Measurements from ENCODE around the gene KDM5A. TPM values are rescaled to one million over a fixed set of nuclear protein-coding genes. Genes with fewer than 3 reads are reported as not detected.

KDM5A gene
- total RNA-seq, 1 experiment from 2014 or later: 56.9 TPM

DNA sequence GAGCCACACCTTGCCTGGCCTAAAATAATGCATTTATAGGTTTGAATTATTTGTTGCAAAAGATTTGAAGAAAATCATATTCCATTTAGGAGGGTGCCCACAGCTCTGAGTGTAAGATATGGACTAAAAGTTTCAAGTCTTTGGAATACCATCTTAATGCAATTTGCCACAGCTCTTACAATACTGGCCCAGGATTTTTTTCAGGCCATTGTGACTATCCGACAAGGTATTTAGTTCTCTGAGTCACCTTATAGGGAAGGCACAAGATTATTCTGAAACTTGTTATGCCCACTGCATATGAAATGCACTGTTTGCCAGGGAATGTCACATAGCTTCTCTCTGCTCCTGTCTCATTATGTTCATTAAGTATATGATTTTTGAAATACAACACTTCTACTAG, 96.9 kb downstream of the KDM5A start:
- H3K4me3 Mint-ChIP-seq: no peak overlapping the region
- Histone ChIP-seq H4K5ac (ENCODE audit: insufficient read length, low read depth, low read length) (no peak overlapping the region), H3K4ac (ENCODE audit: low read depth, low read length) (no peak overlapping the region), H2BK20ac (ENCODE audit: low read depth, low read length, poor library complexity, severe bottlenecking) (no peak overlapping the region), H2AK5ac (ENCODE audit: insufficient read length, low read length) (no peak overlapping the region), H3K9me3 (ENCODE audit: control insufficient read depth, low read depth, low read length) (no peaks in the 10 kb centered on the region), H2BK5ac (ENCODE audit: insufficient read length, low read length) (no peak overlapping the region), H3K27ac (ENCODE audit: insufficient read length, low read depth, low read length) (no peak overlapping the region), H3K9ac (ENCODE audit: extremely low read depth, insufficient read length, low read length) (no peak overlapping the region), H2BK15ac (ENCODE audit: low read depth, low read length) (no peak overlapping the region), H4K20me1 (ENCODE audit: control insufficient read depth, insufficient read depth, insufficient read length) (no peaks in the 10 kb centered on the region), H3K14ac (ENCODE audit: insufficient read depth, low read length) (no peak overlapping the region), H4K91ac (ENCODE audit: insufficient read length, low read depth, low read length) (no peak overlapping the region), H3K4me1 (ENCODE audit: insufficient read depth, low read length) (no peaks in the 10 kb centered on the region), H4K8ac (replicated peaks; ENCODE audit: insufficient read length, low read depth, low read length) (no peak overlapping the region), H3K18ac (ENCODE audit: insufficient read length, low read depth, low read length) (no peak overlapping the region), H3T11ph (ENCODE audit: low read length) (no peak overlapping the region), H3K79me2 (ENCODE audit: insufficient read depth, low read length) (no peaks in the 10 kb centered on the region), H3K79me1 (ENCODE audit: insufficient read depth, low read depth, low read length, poor library complexity, severe bottlenecking) (no peaks in the 10 kb centered on the region), H3K4me2 (ENCODE audit: insufficient read depth, insufficient read length, low read length) (no peak overlapping the region), H3K23me2 (ENCODE audit: insufficient read length, low read depth, low read length, poor library complexity, severe bottlenecking) (no peaks in the 10 kb centered on the region), H3K27me3 (ENCODE audit: insufficient read depth, low read length) (no peaks in the 10 kb centered on the region), H3K56ac (ENCODE audit: insufficient read length, low read depth, low read length) (no peak overlapping the region), H2BK120ac (ENCODE audit: low read depth, low read length, poor library complexity, severe bottlenecking) (no peak overlapping the region), H2AFZ (ENCODE audit: low read length) (no peak overlapping the region), H3K23ac (ENCODE audit: insufficient read length, low read depth, low read length) (no peak overlapping the region), H2BK12ac (ENCODE audit: insufficient read length, low read depth, low read length) (no peak overlapping the region)
- TF ChIP-seq, protein P1, sequence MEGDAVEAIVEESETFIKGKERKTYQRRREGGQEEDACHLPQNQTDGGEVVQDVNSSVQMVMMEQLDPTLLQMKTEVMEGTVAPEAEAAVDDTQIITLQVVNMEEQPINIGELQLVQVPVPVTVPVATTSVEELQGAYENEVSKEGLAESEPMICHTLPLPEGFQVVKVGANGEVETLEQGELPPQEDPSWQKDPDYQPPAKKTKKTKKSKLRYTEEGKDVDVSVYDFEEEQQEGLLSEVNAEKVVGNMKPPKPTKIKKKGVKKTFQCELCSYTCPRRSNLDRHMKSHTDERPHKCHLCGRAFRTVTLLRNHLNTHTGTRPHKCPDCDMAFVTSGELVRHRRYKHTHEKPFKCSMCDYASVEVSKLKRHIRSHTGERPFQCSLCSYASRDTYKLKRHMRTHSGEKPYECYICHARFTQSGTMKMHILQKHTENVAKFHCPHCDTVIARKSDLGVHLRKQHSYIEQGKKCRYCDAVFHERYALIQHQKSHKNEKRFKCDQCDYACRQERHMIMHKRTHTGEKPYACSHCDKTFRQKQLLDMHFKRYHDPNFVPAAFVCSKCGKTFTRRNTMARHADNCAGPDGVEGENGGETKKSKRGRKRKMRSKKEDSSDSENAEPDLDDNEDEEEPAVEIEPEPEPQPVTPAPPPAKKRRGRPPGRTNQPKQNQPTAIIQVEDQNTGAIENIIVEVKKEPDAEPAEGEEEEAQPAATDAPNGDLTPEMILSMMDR (conservative IDR thresholded peaks at IDR 0.05): no peak
- peaks cover 18 to 56% (median 40%) of the 10 kb centered on the region in 3 experiments; a peak in 6 of 7 replicates for H3K36me3 Mint-ChIP-seq (ENCODE audit: insufficient read depth in 1 of 3, low read depth in 3 of 3)
- H3K27ac Mint-ChIP-seq: no peak overlapping the region
- H3K9me3 Mint-ChIP-seq: no peaks in the 10 kb centered on the region
- H3K4me1 Mint-ChIP-seq: no peaks in the 10 kb centered on the region
- no CpG with 5 or more reads among the region's 1 CpG for WGBS (ENCODE audit: extremely low coverage, insufficient read length, low lambda C conversion rate)
- no peaks in the 10 kb centered on the region for H3K27me3 Mint-ChIP-seq (ENCODE audit: low read depth)
- DNase-seq: no peak

Measured in H9 (cell line).